ENCODE measurements around the gene ZBTB20.

ZBTB20 gene

GRCh38 chr3:114454551-114455251, 692.4 kb downstream of the ZBTB20 start:
- DNase-seq: no peak

- no peak for DNase-seq
These were observed 693.7 kb downstream of the ZBTB20 start for GRCh38 chr3:114453361-114453780.

GRCh38 chr3:114452937-114453336, 694.2 kb downstream of the ZBTB20 start:
- DNase-seq: no peak

- no peak for DNase-seq
These were observed 694.8 kb downstream of the ZBTB20 start for GRCh38 chr3:114452256-114452655.

DNA sequence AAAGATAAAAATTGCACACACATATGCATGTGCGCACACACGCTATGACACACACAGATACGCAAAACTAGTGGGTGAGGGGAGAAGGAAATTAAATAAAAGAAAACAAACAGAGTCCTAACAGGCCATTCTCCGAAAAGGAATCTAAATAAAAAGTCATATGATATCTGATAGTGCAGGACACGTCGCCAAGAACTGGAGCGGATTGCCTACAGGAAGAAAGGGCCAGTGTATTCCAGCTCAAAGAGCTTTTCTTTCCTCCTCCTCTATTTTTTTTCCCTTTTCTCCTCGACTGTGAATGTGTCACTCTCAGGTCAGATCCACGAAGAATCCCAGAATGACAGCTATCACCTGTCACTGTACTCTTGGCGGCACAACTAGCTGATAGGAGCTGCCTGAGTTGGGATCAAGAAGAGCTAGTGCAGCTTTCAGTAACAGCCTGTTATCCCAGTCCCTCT, 695.5 kb downstream of the ZBTB20 start:
- no peak for DNase-seq

- no peak for DNase-seq
These were observed 696.0 kb downstream of the ZBTB20 start for GRCh38 chr3:114451051-114451451.

- no peak for DNase-seq
These were observed 697.0 kb downstream of the ZBTB20 start for GRCh38 chr3:114450008-114450596.

DNA sequence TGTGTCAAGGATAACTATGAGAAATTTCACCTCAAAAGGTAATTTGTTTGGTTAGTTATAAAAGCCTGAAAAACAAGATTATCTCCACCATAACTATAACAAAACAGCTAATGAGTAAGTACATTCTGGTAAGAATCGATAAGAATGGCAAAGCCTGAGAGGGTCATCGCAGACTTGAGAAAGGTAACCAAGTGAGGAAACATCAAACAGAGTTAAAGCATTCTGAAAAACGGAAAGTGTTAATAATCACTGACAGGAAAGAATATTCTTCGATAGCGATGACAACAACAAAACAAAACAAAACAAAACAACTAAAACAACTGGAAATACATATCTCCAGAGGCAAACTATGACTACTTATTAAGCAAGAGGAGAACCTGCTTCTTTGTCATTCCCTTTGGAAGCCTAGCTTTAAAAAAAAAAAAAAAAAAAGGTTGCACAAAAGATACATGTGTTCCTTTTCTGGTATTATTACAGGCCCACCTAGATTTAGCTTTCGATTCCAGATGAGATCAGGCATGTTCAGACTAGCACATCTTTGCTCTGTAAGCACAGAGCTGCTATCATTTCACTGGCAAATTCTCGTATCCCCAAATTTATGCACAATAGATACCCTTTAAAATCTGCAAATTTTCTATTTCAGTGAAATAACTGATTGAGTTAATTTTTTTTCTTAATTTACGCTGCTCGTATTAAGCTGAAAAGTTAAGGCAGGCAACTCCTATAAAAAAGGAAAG, 697.6 kb downstream of the ZBTB20 start:
- DNase-seq: no peak

DNA sequence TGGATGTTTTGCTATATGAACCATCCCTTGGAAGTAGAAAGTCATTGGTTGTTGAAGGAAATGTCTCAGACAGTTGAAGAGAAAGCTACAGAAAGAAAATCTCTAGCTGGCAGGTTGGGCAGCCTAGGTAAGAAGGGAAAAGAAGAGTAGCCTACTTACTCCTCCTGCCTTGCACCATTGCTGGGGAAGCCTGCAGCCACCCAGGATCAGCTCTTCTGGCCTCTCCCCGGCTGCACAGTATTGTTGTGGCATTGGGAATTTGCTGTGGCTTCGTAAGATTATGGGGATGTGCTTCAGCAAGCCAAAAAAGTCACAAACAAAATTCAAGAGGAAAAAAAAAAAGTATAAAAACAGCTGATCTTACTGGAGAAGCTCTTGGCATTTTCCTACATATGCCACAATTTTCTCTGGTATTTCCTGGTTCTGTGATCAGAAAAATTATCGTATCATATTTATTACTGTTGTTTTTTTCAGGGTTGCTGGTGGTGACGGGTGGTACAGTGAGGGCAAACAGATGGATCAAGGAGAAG, 699.1 kb downstream of the ZBTB20 start:
- no peak for DNase-seq

DNA sequence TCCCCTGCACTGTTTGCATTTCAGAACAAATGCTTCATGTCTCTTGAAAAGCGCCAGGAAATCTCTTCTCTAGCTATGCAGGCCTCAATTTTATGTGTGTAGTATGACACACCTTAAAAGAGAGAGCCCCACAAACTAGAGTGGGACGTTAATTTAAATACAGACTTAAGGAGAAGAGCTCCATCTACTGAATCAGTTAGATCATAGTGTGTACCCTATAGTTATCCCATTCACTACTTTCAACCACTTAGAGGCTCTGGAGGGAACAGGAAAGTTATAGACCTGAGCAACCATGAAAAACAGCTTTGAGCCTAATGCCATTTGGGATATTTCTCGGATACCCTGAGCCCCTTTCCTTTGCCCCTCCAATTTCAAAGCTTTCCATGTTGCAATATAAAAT, 699.5 kb downstream of the ZBTB20 start:
- no peak for DNase-seq

DNA sequence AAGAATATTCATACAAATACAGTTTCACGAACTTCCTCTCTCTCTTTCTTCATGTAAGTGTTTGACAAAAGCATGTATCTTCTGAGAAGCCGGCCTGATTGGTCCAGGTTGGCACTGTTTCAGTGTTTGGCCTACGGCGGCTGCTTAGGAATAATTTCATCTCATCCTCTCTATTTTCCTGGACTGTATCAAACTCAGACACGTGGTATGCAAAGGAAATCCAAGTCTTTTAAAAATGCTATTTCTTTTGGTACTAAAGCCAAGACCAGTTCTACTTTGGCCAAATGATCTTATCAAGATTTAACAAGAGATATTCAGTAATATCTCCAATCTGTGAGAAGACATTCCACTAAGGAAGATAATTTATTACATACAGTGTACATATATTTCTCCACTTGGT, 700.5 kb downstream of the ZBTB20 start:
- no peak for DNase-seq

DNA sequence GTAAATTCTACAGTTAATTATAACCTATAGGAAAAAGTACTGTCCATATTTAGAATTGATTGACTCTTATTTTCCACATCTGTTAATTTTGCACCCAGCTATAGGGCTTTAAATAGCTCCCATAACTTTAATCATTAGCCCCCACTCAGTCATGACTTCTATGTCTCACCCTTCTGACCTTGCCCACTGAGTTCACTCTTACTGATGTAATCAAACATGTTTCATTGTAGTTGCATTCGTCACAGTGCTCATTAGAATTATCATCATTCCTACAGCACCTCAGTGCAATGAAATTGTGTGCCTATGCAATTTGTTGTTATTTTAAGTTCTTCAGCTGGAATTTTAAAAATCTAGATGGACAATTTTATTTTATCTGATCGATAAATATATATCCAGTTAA, 701.9 kb downstream of the ZBTB20 start:
- no peak for DNase-seq

DNA sequence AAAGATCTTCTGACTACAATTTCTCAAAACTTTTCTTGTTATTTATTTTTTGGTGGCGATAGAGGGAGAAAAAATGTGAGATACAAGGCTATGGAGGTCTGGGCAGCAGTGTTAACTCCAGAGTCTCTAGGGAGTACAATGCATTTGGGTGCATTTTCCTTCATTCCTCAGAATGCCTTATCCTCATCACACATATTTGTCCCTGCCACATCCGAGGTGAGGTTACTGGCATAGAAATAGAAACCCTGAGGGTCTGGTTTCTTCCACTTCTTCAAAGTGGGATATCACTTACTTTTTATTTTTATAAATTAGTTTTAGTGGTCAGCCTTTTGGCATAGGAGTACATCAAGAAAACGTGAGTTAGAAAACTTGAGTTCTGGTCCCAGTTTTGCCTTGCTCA, 702.9 kb downstream of the ZBTB20 start:
- DNase-seq: no peak

- DNase-seq: no peak
These were observed 704.8 kb downstream of the ZBTB20 start for GRCh38 chr3:114442246-114442645.

GRCh38 chr3:114441386-114441785, 705.7 kb downstream of the ZBTB20 start:
- DNase-seq: no peak

DNA sequence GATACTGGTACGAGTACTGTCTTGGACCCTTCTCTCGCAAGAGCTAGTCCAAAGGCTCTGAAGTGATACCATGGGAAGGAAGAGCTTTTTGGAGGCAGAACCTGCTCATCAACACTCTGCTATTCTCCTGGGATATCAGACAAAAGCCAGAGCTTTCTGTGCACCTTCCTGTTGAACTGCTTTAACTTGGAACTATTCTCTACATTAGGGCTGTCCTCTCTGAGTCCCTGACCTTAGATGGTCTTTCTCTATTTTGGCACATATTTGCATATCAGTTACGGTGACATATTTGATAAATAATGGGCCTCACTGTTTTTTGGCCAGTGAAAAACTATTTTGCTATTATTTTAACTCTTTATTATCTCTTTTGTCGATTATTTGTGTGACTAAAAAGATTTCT, 706.4 kb downstream of the ZBTB20 start:
- DNase-seq: no peak

DNA sequence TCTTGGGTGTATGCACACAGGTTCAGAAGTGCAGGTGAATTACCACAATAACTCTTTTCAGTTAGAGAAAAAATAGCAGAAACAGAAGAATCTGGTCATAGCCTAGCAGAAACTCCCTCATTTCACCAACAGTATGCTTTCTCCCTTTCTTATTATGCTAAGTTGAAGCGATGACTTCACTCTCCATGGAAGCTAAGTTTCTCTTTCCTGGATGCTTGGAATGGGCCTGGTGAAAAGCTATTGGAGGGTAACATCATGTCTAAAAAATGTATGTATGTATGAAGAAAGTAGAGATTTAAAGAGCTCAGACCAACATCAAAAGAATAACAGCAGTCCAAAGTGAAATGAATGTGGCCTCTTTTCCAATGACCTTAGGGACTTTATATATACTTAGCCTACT, 707.8 kb downstream of the ZBTB20 start:
- DNase-seq: no peak

- DNase-seq: no peak
These were observed 709.2 kb downstream of the ZBTB20 start for GRCh38 chr3:114437897-114438296.

DNA sequence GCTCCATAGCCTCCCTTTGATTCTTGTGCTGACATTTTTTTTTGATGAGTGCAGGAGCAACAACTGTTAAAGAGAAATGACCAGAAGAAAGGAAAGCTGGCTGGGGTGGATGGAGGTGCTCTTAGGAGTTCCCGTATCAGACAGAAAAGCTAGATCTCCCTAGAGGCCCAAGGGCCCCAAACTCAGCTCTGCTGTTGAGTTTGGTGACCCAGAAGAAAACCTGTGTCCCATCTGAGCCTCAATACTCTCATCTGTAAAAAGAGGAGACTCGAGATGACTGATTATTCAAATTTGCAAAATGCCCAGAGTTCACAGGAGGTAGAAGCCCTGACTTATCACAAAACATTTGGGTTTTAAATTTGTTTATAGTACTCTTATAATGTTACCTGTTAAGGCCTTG, 710.9 kb downstream of the ZBTB20 start:
- no peak for DNase-seq

DNA sequence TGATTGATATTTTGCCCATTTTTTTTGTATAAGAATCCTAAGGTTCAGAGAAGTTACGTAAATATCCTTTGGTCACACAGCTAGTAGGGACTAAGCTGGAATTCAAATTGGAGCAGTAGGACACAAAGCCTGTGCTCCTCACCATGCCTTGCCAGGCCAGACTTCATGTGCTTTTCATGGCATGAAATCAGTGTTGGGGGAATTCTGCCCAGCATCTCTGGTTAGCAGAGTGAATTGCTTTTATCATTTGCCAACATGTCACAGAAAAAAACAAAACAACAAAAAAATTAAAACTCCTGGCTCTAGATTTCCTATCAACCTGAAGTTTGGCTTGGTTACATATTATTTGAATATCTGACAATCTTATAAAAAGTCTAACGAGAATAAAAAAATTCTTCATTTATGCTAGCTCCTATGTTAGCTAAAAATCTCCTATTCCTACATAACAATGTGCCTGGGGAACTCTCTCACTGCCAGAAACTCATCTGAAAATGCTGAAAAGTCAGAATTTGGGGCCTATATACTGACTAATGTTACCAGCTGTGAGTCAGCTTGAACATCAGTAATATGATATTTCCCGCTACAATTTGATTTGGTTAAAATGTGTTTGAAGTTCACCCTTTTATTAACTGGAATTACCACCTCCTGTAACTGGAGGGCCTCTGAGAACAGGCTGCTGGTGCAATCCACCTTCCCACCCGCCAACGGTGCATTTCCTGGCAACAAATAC, 711.5 kb downstream of the ZBTB20 start:
- no peak for DNase-seq

DNA sequence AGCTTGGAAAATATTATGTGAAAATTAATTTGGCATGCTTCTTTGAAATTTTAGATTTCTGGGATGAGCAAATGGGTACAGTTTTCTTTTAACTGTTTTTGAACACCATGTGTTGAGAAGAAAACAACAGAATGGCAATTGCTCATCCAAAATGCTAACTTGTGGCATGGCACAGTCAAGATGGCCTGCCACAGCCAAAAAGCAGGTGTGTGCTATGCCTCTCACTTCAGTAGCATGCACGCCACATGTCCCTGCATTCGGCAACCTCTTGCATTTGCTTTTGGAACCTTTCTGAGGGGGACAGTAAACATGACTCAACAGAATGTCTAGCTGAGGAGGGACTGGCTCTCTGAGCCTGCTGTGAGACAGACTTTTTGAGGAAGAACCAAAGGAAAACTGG, 714.8 kb downstream of the ZBTB20 start:
- DNase-seq: no peak

GRCh38 chr3:114428044-114428595, 719.0 kb downstream of the ZBTB20 start:
- DNase-seq: no peak

Measured in stimulated activated CD4-positive, alpha-beta T cell treated with anti-CD3 and anti-CD28 coated beads, Interleukin-1b, Interleukin-23, amount 100 ng/mL, for 48 hours (primary cell).